ENCODE results near the gene GHDC. TPM values are rescaled to one million over a fixed set of nuclear protein-coding genes. Genes with fewer than 3 reads are reported as not detected.
"Not testable (repeated sequence)": the region's sequence is repeated elsewhere in the genome, so short reads cannot be mapped to it uniquely, and the experiment has no call there.

GHDC gene
- total RNA-seq, 1 experiment from 2014 or later: 3.7 TPM

DNA sequence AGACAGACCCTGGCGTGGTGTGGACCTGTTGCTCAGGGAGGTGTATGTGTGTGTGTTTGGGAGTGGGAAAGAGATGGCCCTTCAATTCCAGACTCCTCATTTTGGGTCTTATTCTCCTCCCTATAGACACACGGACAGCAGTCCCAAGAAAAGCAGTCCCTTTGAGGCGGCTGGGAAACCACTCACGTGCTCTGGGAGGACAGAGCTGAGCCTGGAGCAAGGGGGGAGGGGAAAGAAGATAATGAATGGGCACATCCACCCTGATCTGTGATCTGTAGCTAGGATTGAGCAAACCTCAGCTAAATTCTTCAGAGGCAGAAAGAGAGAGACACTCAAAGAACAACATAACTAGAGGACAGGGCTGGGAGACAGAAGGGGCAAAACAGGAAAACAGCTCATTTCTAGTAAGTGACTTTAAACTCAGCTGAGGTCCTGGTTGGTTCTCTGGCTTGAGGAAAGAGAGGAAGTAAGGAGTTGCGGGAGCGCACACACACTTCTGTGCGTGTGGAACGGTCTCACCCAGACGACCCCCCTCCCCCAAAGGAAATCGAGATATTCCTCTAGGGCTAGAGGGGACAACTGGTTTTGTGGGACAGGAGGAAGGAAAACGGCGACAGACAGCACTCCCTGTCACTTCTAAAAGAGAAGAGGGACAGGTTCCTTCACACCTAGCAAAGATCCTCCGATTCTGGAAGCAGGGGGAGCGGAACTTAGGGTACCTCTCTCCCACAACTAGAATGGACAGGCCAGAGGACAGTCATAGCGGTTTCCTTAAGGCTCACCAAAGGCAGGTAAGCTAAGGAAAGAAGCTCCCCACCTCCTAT lies 40.2 kb downstream of the GHDC start:
- no peak for DNase-seq (ENCODE audit: low spot score)
- TSS peak; percentile 46 for BruUV-seq (replicated peaks)
- H3K4me1 ChIP-seq (ENCODE audit: insufficient read depth, low read length, poor library complexity, severe bottlenecking): no peaks in the 10 kb centered on the region
- CTCF ChIA-PET: no interaction called here
- no peaks in the 10 kb centered on the region for H3K36me3 ChIP-seq (ENCODE audit: insufficient read depth, low read length, poor library complexity, severe bottlenecking)
- no peaks in the 10 kb centered on the region for H3K9me3 ChIP-seq (ENCODE audit: low read depth, low read length, poor library complexity, severe bottlenecking)
- no peaks in the 10 kb centered on the region for H3K27me3 ChIP-seq (replicated peaks; ENCODE audit: insufficient read depth, low read depth, low read length, poor library complexity)
- peak overlapping the region; percentile 88 for H3K4me3 ChIP-seq (ENCODE audit: low read depth, low read length, poor library complexity, severe bottlenecking)
- TF ChIP-seq, protein P1, sequence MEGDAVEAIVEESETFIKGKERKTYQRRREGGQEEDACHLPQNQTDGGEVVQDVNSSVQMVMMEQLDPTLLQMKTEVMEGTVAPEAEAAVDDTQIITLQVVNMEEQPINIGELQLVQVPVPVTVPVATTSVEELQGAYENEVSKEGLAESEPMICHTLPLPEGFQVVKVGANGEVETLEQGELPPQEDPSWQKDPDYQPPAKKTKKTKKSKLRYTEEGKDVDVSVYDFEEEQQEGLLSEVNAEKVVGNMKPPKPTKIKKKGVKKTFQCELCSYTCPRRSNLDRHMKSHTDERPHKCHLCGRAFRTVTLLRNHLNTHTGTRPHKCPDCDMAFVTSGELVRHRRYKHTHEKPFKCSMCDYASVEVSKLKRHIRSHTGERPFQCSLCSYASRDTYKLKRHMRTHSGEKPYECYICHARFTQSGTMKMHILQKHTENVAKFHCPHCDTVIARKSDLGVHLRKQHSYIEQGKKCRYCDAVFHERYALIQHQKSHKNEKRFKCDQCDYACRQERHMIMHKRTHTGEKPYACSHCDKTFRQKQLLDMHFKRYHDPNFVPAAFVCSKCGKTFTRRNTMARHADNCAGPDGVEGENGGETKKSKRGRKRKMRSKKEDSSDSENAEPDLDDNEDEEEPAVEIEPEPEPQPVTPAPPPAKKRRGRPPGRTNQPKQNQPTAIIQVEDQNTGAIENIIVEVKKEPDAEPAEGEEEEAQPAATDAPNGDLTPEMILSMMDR (conservative IDR thresholded peaks at IDR 0.05; ENCODE audit: low read depth, low read length): no peak
- TF ChIP-seq EZH2 (IDR thresholded peaks at IDR 0.05; ENCODE audit: borderline replicate concordance, low read depth, low read length, poor library complexity, severe bottlenecking): no peak
- POLR2A ChIA-PET (ENCODE audit: low non-redundant PET): no interaction called here
- H3K27ac ChIP-seq (ENCODE audit: low read depth, low read length, poor library complexity, severe bottlenecking): peak overlapping the region; percentile 78
- intact Hi-C loops (cut with micrococcal nuclease; ENCODE audit: unreplicated experiment): no loop called here

DNA sequence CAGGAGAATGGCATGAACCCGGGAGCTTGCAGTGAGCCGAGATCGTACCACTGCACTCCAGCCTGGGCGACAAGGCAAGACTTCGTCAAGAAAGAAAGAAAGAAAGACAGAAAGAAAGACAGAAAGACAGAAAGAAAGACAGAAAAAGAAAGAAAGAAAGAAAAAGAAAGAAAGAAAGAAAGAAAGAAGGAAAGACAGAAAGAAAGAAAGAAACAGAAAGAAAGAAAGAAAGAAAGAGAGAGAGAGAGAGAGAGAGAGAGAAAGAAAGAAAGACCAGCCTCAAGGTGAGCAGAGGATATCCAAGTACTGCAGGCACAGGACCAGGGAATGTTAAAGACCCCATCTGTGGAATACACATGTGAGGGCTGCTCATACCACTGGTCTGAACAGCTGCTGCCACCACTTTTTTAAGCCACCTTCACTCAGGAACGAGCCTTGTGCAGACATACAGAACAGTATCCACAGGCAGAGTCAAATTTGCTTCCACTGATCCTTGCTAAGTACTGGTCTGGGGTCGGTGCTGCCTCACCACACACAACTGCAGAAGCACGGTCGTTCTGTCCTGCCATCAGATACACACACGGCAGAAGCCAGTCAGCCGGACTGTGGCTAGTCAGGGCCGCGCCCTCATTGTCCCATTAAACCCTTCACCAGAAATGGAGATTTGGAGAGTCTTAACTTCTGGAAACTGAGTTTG lies 47.2 kb downstream of the GHDC start:
- H3K4me1 ChIP-seq (ENCODE audit: insufficient read depth, low read length, poor library complexity, severe bottlenecking): no peaks in the 10 kb centered on the region
- TF ChIP-seq EZH2 (IDR thresholded peaks at IDR 0.05; ENCODE audit: borderline replicate concordance, low read depth, low read length, poor library complexity, severe bottlenecking): no peak
- TF ChIP-seq, protein P1 (conservative IDR thresholded peaks at IDR 0.05; ENCODE audit: low read depth, low read length): no peak
- H3K36me3 ChIP-seq (ENCODE audit: insufficient read depth, low read length, poor library complexity, severe bottlenecking): no peaks in the 10 kb centered on the region
- intact Hi-C loops (cut with micrococcal nuclease; ENCODE audit: unreplicated experiment): no loop called here
- POLR2A ChIA-PET (ENCODE audit: low non-redundant PET): no interaction called here
- no peaks in the 10 kb centered on the region for H3K9me3 ChIP-seq (ENCODE audit: low read depth, low read length, poor library complexity, severe bottlenecking)
- H3K27me3 ChIP-seq (replicated peaks; ENCODE audit: insufficient read depth, low read depth, low read length, poor library complexity): no peaks in the 10 kb centered on the region
- no peak overlapping the region for H3K4me3 ChIP-seq (ENCODE audit: low read depth, low read length, poor library complexity, severe bottlenecking)
- BruUV-seq (replicated peaks): no TSS peak
- H3K27ac ChIP-seq (ENCODE audit: low read depth, low read length, poor library complexity, severe bottlenecking): no peak overlapping the region
- CTCF ChIA-PET: no interaction called here
- no peak for DNase-seq (ENCODE audit: low spot score)

DNA sequence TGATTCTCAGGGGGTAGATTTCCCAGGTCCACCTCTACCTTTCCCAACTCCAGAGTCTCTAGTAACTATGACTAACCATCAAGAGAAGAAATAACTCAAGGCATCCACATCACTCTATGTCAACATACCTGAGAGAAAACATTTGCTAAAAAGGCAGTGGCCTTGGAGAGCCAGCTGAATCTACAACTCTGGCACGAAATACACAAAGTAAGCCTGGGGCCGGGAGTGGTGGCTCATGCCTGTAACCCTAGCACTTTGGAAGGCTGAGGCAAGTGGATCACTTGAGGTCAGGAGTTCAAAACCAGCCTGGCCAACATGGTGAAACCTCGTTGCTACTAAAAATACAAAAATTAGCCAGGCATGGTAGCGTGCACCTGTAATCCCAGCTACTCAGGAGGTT lies 51.2 kb downstream of the GHDC start:
- H3K36me3 ChIP-seq (ENCODE audit: insufficient read depth, low read length, poor library complexity, severe bottlenecking); BruUV-seq (replicated peaks); intact Hi-C loops (cut with micrococcal nuclease; ENCODE audit: unreplicated experiment); DNase-seq (ENCODE audit: low spot score); H3K27ac ChIP-seq (ENCODE audit: low read depth, low read length, poor library complexity, severe bottlenecking); POLR2A ChIA-PET (ENCODE audit: low non-redundant PET); CTCF ChIA-PET; H3K4me3 ChIP-seq (ENCODE audit: low read depth, low read length, poor library complexity, severe bottlenecking); H3K9me3 ChIP-seq (ENCODE audit: low read depth, low read length, poor library complexity, severe bottlenecking); H3K4me1 ChIP-seq (ENCODE audit: insufficient read depth, low read length, poor library complexity, severe bottlenecking); H3K27me3 ChIP-seq (replicated peaks; ENCODE audit: insufficient read depth, low read depth, low read length, poor library complexity): not testable (repeated sequence)
